Measurements from ENCODE around the gene MMP23B. TPM values are rescaled to one million over a fixed set of nuclear protein-coding genes. Genes with fewer than 3 reads are reported as not detected.

The MMP23B gene
- polyA plus RNA-seq, 2 of the 4 experiments (the other 2 are of a cell fraction), result 1.0 TPM; not detected in 1

GRCh38 chr1:1602968-1603506 is 28.9 kb upstream of the MMP23B start (continued):
- TF ChIP-seq RARB (CRISPR knock-in tag; IDR thresholded peaks at IDR 0.05) (no peak), MYC (IDR thresholded peaks at IDR 0.05; ENCODE audit: borderline replicate concordance, low read length) (no peak)

GRCh38 chr1:1603671-1604373 is 28.2 kb upstream of the MMP23B start:
- ATAC-seq (peak in 1 of 2 experiments; percentile 27; a peak in 1 of 6 replicates), FAIRE-seq (no peak), DNase-seq (ENCODE audit: low read depth in 1 of 2, low spot score in 1 of 2) (no peak)
- no peak overlapping the region for H3K4me2 ChIP-seq
- TF ChIP-seq RAD21 (conservative IDR thresholded peaks at IDR 0.05 in 1 of 2, IDR thresholded peaks at IDR 0.05 in 1 of 2) (no peak), USF2 (IDR thresholded peaks at IDR 0.05) (no peak), CTCF (IDR thresholded peaks at IDR 0.05) (no peak), SMC3 (IDR thresholded peaks at IDR 0.05) (no peak), HOXA7 (CRISPR knock-in tag; IDR thresholded peaks at IDR 0.05) (no peak), ATOH8 (CRISPR knock-in tag; IDR thresholded peaks at IDR 0.05; ENCODE audit: low read depth) (no peak), EHMT2 (IDR thresholded peaks at IDR 0.05; ENCODE audit: low read depth) (no peak), RARB (CRISPR knock-in tag; IDR thresholded peaks at IDR 0.05) (no peak), SREBF2 (IDR thresholded peaks at IDR 0.05) (no peak), MYC (IDR thresholded peaks at IDR 0.05; ENCODE audit: borderline replicate concordance, low read length) (no peak), TFCP2L1 (CRISPR knock-in tag; IDR thresholded peaks at IDR 0.05) (no peak), NPAS2 (CRISPR knock-in tag; IDR thresholded peaks at IDR 0.05; ENCODE audit: borderline replicate concordance) (no peak), ZSCAN20 (CRISPR knock-in tag; IDR thresholded peaks at IDR 0.05) (no peak), RNF2 (IDR thresholded peaks at IDR 0.05; ENCODE audit: borderline replicate concordance, low read depth) (no peak), KDM5A (IDR thresholded peaks at IDR 0.05) (no peak), ESRRA (IDR thresholded peaks at IDR 0.05; ENCODE audit: borderline replicate concordance, low read length) (no peak), REST (IDR thresholded peaks at IDR 0.05) (no peak), HES2 (IDR thresholded peaks at IDR 0.05) (no peak), POLR2AphosphoS2 (conservative IDR thresholded peaks at IDR 0.05; ENCODE audit: low read length) (no peak)
- WGBS (ENCODE audit: missing lambda C conversion rate), result 69% methylated on average over 7 of the region's 13 CpGs
- no peak overlapping the region for H3K4me3 ChIP-seq
- no peaks in the 10 kb centered on the region for H3K4me1 ChIP-seq
- ChIA-PET POLR2A (no interaction called here), CTCF (interaction anchor here (0.7 to 0.9 kb wide), 2 partner anchors 11 to 50 kb away, joined by 3 read pairs; no protein-coding TSS in a partner anchor)
- H3K27ac ChIP-seq, result no peak overlapping the region
- no peaks in the 10 kb centered on the region for H3K9me3 ChIP-seq
